ENCODE data around the gene CHST11.

DNA sequence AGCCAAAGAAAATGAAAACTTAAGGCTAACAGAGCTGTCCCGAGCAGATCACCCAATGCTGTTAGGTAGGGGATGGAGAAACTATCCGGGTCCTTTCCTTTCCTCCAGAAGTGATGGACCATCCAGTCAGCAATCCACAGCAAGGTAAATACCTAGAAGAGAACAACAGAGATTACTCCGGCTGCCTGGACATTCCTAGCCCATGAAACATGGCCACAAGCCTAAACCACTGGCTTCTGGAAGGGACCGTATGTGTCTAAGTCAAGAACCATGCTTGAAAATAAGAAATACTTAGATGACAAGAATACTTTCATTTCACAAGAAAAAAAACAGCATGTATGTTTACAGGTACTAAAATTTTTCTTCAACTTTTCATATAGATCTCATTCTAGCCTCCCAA, 348.4 kb downstream of the CHST11 start:
- TF ChIP-seq MAX (IDR thresholded peaks at IDR 0.05; ENCODE audit: low read depth, low read length) = no peak
- no peak for TF ChIP-seq SREBF2 (IDR thresholded peaks at IDR 0.05; ENCODE audit: low read length)
- TF ChIP-seq SPI1 (IDR thresholded peaks at IDR 0.05; ENCODE audit: borderline replicate concordance, insufficient read depth, low read depth, low read length) = no peak
- no peak for TF ChIP-seq MXI1 (IDR thresholded peaks at IDR 0.05; ENCODE audit: low read depth, low read length)
- TF ChIP-seq KLF5 (IDR thresholded peaks at IDR 0.05; ENCODE audit: partially characterized antibody) = no peak
- TF ChIP-seq SMARCA5 (IDR thresholded peaks at IDR 0.05) = no peak
- TF ChIP-seq, protein P1, sequence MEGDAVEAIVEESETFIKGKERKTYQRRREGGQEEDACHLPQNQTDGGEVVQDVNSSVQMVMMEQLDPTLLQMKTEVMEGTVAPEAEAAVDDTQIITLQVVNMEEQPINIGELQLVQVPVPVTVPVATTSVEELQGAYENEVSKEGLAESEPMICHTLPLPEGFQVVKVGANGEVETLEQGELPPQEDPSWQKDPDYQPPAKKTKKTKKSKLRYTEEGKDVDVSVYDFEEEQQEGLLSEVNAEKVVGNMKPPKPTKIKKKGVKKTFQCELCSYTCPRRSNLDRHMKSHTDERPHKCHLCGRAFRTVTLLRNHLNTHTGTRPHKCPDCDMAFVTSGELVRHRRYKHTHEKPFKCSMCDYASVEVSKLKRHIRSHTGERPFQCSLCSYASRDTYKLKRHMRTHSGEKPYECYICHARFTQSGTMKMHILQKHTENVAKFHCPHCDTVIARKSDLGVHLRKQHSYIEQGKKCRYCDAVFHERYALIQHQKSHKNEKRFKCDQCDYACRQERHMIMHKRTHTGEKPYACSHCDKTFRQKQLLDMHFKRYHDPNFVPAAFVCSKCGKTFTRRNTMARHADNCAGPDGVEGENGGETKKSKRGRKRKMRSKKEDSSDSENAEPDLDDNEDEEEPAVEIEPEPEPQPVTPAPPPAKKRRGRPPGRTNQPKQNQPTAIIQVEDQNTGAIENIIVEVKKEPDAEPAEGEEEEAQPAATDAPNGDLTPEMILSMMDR (IDR thresholded peaks at IDR 0.05 in 2 of 3, conservative IDR thresholded peaks at IDR 0.05 in 1 of 3; ENCODE audit: control insufficient read depth in 2 of 3, extremely low read depth in 1 of 3, insufficient read depth in 1 of 3, low read depth in 3 of 3, low read length in 3 of 3) = no peak
